DMS 273 (cell line): ENCODE measurements around the gene TENT5A.
A peak's percentile ranks its signal among the peaks of the same experiment; 100 is the strongest.
"Not testable (repeated sequence)": the region's sequence is repeated elsewhere in the genome, so short reads cannot be mapped to it uniquely, and the experiment has no call there.

Source experiments
- DNase-seq: peaks from one replicate; lab custom pipeline; 2025; ENCODE audit not compliant: unreplicated experiment; lab: John Stamatoyannopoulos, UW

The TENT5A gene

GRCh38 chr6:81751388-81752083, 945 bp downstream of the TENT5A start:
- peak; percentile 53 for DNase-seq

- no peak for DNase-seq
Measured at GRCh38 chr6:81750681-81751387, 1.6 kb downstream of the TENT5A start.

- no peak for DNase-seq
Measured at GRCh38 chr6:81750200-81750599, 2.3 kb downstream of the TENT5A start.

- no peak for DNase-seq
Measured at GRCh38 chr6:81749707-81750106, 2.8 kb downstream of the TENT5A start.

GRCh38 chr6:81748994-81749393, 3.5 kb downstream of the TENT5A start:
- DNase-seq, result no peak

- DNase-seq, result no peak
Measured at GRCh38 chr6:81747327-81747726, 5.2 kb downstream of the TENT5A start.

- DNase-seq, result no peak
Measured at GRCh38 chr6:81744131-81744530, 8.3 kb downstream of the TENT5A start.

- no peak for DNase-seq
Measured at GRCh38 chr6:81743649-81744048, 8.8 kb downstream of the TENT5A start.

GRCh38 chr6:81741689-81742088, 10.8 kb downstream of the TENT5A start:
- no peak for DNase-seq

- DNase-seq, result not testable (repeated sequence)
Measured at GRCh38 chr6:81740591-81740990, 11.9 kb downstream of the TENT5A start.

GRCh38 chr6:81739230-81740195, 13.0 kb downstream of the TENT5A start:
- no peak for DNase-seq

- DNase-seq, result no peak
Measured at GRCh38 chr6:81736428-81736827, 16.1 kb downstream of the TENT5A start.

GRCh38 chr6:81735756-81736380, 16.6 kb downstream of the TENT5A start:
- DNase-seq, result no peak

GRCh38 chr6:81734500-81735150, 17.9 kb downstream of the TENT5A start:
- DNase-seq, result no peak

GRCh38 chr6:81734081-81734480, 18.4 kb downstream of the TENT5A start:
- DNase-seq, result peak; percentile 13

- no peak for DNase-seq
Measured at GRCh38 chr6:81731814-81732213, 20.7 kb downstream of the TENT5A start.

GRCh38 chr6:81727876-81728517, 24.5 kb downstream of the TENT5A start:
- no peak for DNase-seq

- DNase-seq, result no peak
Measured at GRCh38 chr6:81725127-81725526, 27.4 kb downstream of the TENT5A start.

GRCh38 chr6:81722506-81723223, 29.8 kb downstream of the TENT5A start:
- DNase-seq, result no peak
